ENCODE data around the gene REC114.

The REC114 gene

GRCh38 chr15:73602992-73603391 is 160.0 kb downstream of the REC114 start:
- no peak for TF ChIP-seq POLR2A (IDR thresholded peaks at IDR 0.05; ENCODE audit: low read length)
- TF ChIP-seq GATA1 (IDR thresholded peaks at IDR 0.05; ENCODE audit: low read depth, low read length) = no peak
- no peak for DNase-seq

GRCh38 chr15:73604477-73604876 is 161.5 kb downstream of the REC114 start:
- TF ChIP-seq POLR2A (IDR thresholded peaks at IDR 0.05; ENCODE audit: low read length) = no peak
- TF ChIP-seq GATA1 (IDR thresholded peaks at IDR 0.05; ENCODE audit: low read depth, low read length) = no peak
- no peak for DNase-seq

- DNase-seq = no peak
- TF ChIP-seq GATA1 (IDR thresholded peaks at IDR 0.05; ENCODE audit: low read depth, low read length) = no peak
- no peak for TF ChIP-seq POLR2A (IDR thresholded peaks at IDR 0.05; ENCODE audit: low read length)
Observed at GRCh38 chr15:73605759-73606436, 162.9 kb downstream of the REC114 start.

- no peak for DNase-seq
- no peak for TF ChIP-seq GATA1 (IDR thresholded peaks at IDR 0.05; ENCODE audit: low read depth, low read length)
- TF ChIP-seq POLR2A (IDR thresholded peaks at IDR 0.05; ENCODE audit: low read length) = no peak
Observed at GRCh38 chr15:73607405-73607804, 164.4 kb downstream of the REC114 start.

- TF ChIP-seq GATA1 (IDR thresholded peaks at IDR 0.05; ENCODE audit: low read depth, low read length) (no peak), POLR2A (IDR thresholded peaks at IDR 0.05; ENCODE audit: low read length) (no peak)
- DNase-seq = no peak
Observed at GRCh38 chr15:73607843-73608242, 164.9 kb downstream of the REC114 start.

- TF ChIP-seq GATA1 (IDR thresholded peaks at IDR 0.05; ENCODE audit: low read depth, low read length) (no peak), POLR2A (IDR thresholded peaks at IDR 0.05; ENCODE audit: low read length) (no peak)
- DNase-seq = no peak
Observed at GRCh38 chr15:73608475-73608874, 165.5 kb downstream of the REC114 start.

GRCh38 chr15:73608941-73609340 is 166.0 kb downstream of the REC114 start:
- DNase-seq = no peak

More at GRCh38 chr15:73608941-73609340, 166.0 kb downstream of the REC114 start:
- no peak for TF ChIP-seq POLR2A (IDR thresholded peaks at IDR 0.05; ENCODE audit: low read length)
